H9 (cell line): ENCODE data around the gene MRPS26. TPM values are rescaled to one million over a fixed set of nuclear protein-coding genes. Genes with fewer than 3 reads are reported as not detected.

Experiments
- DNase-seq: peaks from one replicate; pipeline ENCODE4 v3.0.0-alpha.2; 2017
- H2AFZ ChIP-seq: one replicate; pipeline ENCODE4 v1.6.1; 2013; ENCODE audit warnings: mild to moderate bottlenecking, low read length, control low read depth, moderate library complexity
- H2AK5ac ChIP-seq: 2 replicates; pipeline ENCODE4 v1.6.1; 2013; ENCODE audit warnings: low read length, control low read depth, mixed read lengths; ENCODE audit not compliant: insufficient read length
- H2BK120ac ChIP-seq: one replicate; pipeline ENCODE4 v1.6.1; 2013; ENCODE audit warnings: low read depth, mild to moderate bottlenecking, low read length, control low read depth, inconsistent platforms; ENCODE audit not compliant: poor library complexity, severe bottlenecking
- H2BK12ac ChIP-seq: 2 replicates; pipeline ENCODE4 v1.6.1; 2013; ENCODE audit warnings: low read length, control low read depth, mixed read lengths, low read depth; ENCODE audit not compliant: insufficient read length
- H2BK15ac ChIP-seq: 2 replicates; pipeline ENCODE4 v1.6.1; 2013; ENCODE audit warnings: low read depth, low read length, control low read depth
- H2BK20ac ChIP-seq: one replicate; pipeline ENCODE4 v1.6.1; 2013; ENCODE audit warnings: low read depth, mild to moderate bottlenecking, low read length, control low read depth, inconsistent platforms; ENCODE audit not compliant: poor library complexity, severe bottlenecking
- H2BK5ac ChIP-seq: 2 replicates; pipeline ENCODE4 v1.6.1; 2013; ENCODE audit warnings: low read length, control low read depth, mixed read lengths; ENCODE audit not compliant: insufficient read length
- H3K14ac ChIP-seq: 2 replicates; pipeline ENCODE4 v1.6.1; 2013; ENCODE audit warnings: low read length, control low read depth; ENCODE audit not compliant: insufficient read depth
- H3K18ac ChIP-seq: 2 replicates; pipeline ENCODE4 v1.6.1; 2013; ENCODE audit warnings: low read depth, mild to moderate bottlenecking, mixed read lengths, low read length, control low read depth; ENCODE audit not compliant: insufficient read length
- H3K23ac ChIP-seq: 2 replicates; pipeline ENCODE4 v1.6.1; 2013; ENCODE audit warnings: low read length, control low read depth, mixed read lengths, low read depth; ENCODE audit not compliant: insufficient read length
- H3K23me2 ChIP-seq: 2 replicates; pipeline ENCODE4 v1.6.1; 2013; ENCODE audit warnings: low read depth, mild to moderate bottlenecking, mixed read lengths, low read length, control low read depth; ENCODE audit not compliant: insufficient read length, poor library complexity, severe bottlenecking
- H3K27ac ChIP-seq: 2 replicates; pipeline ENCODE4 v1.5.1; 2013; ENCODE audit warnings: low read length, control low read depth, mixed read lengths, low read depth; ENCODE audit not compliant: insufficient read length
- H3K27me3 ChIP-seq: 2 replicates; pipeline ENCODE4 v1.6.1; 2013; ENCODE audit warnings: low read length, control low read depth, inconsistent platforms; ENCODE audit not compliant: insufficient read depth
- H3K4ac ChIP-seq: 2 replicates; pipeline ENCODE4 v1.6.1; 2013; ENCODE audit warnings: low read depth, mild to moderate bottlenecking, control low read depth, inconsistent platforms, low read length, moderate library complexity
- H3K4me1 ChIP-seq: 2 replicates; pipeline ENCODE4 v1.6.1; 2013; ENCODE audit warnings: low read length, control low read depth, inconsistent platforms; ENCODE audit not compliant: insufficient read depth
- H3K4me2 ChIP-seq: 2 replicates; pipeline ENCODE4 v1.6.1; 2013; ENCODE audit warnings: low read length, control low read depth, mixed read lengths; ENCODE audit not compliant: insufficient read length, insufficient read depth
- H3K56ac ChIP-seq: 2 replicates; pipeline ENCODE4 v1.6.1; 2013; ENCODE audit warnings: low read depth, mild to moderate bottlenecking, mixed read lengths, low read length, control low read depth; ENCODE audit not compliant: insufficient read length
- H3K79me1 ChIP-seq: 2 replicates; pipeline ENCODE4 v1.6.1; 2013; ENCODE audit warnings: low read depth, mild to moderate bottlenecking, moderate library complexity, low read length, control low read depth, inconsistent platforms; ENCODE audit not compliant: insufficient read depth, poor library complexity, severe bottlenecking
- H3K79me2 ChIP-seq: 2 replicates; pipeline ENCODE4 v1.6.1; 2013; ENCODE audit warnings: low read length, control low read depth, inconsistent platforms; ENCODE audit not compliant: insufficient read depth
- H3K9ac ChIP-seq: 2 replicates; pipeline ENCODE4 v1.6.1; 2013; ENCODE audit warnings: low read length, control low read depth, mixed read lengths; ENCODE audit not compliant: insufficient read length; ENCODE audit errors: extremely low read depth
- H3K9me3 ChIP-seq: one replicate; pipeline ENCODE4 v1.6.1; 2013; ENCODE audit warnings: low read depth, low read length, inconsistent platforms; ENCODE audit not compliant: control insufficient read depth
- H3T11ph ChIP-seq: one replicate; pipeline ENCODE4 v1.6.1; 2013; ENCODE audit warnings: mild to moderate bottlenecking, low read length, control low read depth, inconsistent platforms
- H4K20me1 ChIP-seq: one replicate; pipeline ENCODE4 v1.6.1; 2013; ENCODE audit not compliant: control insufficient read depth, insufficient read length, insufficient read depth
- H4K5ac ChIP-seq: 2 replicates; pipeline ENCODE4 v1.6.1; 2013; ENCODE audit warnings: low read depth, mild to moderate bottlenecking, mixed read lengths, low read length, control low read depth; ENCODE audit not compliant: insufficient read length
- H4K8ac ChIP-seq: replicated peaks from 2 replicates; pipeline ENCODE4 v1.6.1; 2013; ENCODE audit warnings: low read length, control low read depth, mixed read lengths, low read depth; ENCODE audit not compliant: insufficient read length
- H4K91ac ChIP-seq: 2 replicates; pipeline ENCODE4 v1.6.1; 2013; ENCODE audit warnings: low read depth, mild to moderate bottlenecking, moderate library complexity, mixed read lengths, low read length, control low read depth; ENCODE audit not compliant: insufficient read length
- H3K27ac Mint-ChIP-seq, 3 experiments: 2 replicates in 2 of 3; 3 replicates in 1 of 3; pipeline ENCODE4 v1.8.0; 2020 to 2021; ENCODE audit warnings: mixed read lengths in 3 of 3, mild to moderate bottlenecking in 1 of 3, moderate library complexity in 1 of 3
- H3K27me3 Mint-ChIP-seq: 2 replicates; pipeline ENCODE4 v1.8.0; 2021; ENCODE audit warnings: low read depth, mild to moderate bottlenecking, moderate library complexity, mixed read lengths
- H3K36me3 Mint-ChIP-seq, 3 experiments: 2 replicates in 2 of 3; 3 replicates in 1 of 3; pipeline ENCODE4 v1.8.0; 2020 to 2021; ENCODE audit warnings: low read depth in 3 of 3, mixed read lengths in 3 of 3; ENCODE audit not compliant: insufficient read depth in 1 of 3
- H3K4me1 Mint-ChIP-seq, 2 experiments: 2 replicates each; pipeline ENCODE4 v1.8.0; 2020; ENCODE audit warnings: mixed read lengths in 2 of 2
- H3K4me3 Mint-ChIP-seq, 2 experiments: 2 replicates in 1 of 2; 3 replicates in 1 of 2; pipeline ENCODE4 v1.8.0; 2020 to 2021; ENCODE audit warnings: mild to moderate bottlenecking in 2 of 2, mixed read lengths in 2 of 2, moderate library complexity in 1 of 2
- H3K9me3 Mint-ChIP-seq, 2 experiments: 2 replicates in 1 of 2; 3 replicates in 1 of 2; pipeline ENCODE4 v1.8.0; 2020; ENCODE audit warnings: mild to moderate bottlenecking in 2 of 2, mixed read lengths in 2 of 2, moderate library complexity in 1 of 2
- total RNA-seq: library from RNA; stranded (reverse); gene quantifications from 2 replicates; pipeline ENCODE4 v1.2.1, GENCODE V29; 2021
- TF ChIP-seq, protein P1 (sequence below): fragments of 200-600 bp; sonication (generic); conservative IDR thresholded peaks from 3 replicates; pipeline ENCODE4 v1.8.0; 2021; ENCODE audit warnings: antibody characterized with exemption, mild to moderate bottlenecking

Gene MRPS26
- total RNA-seq, 1 experiment from 2014 or later: 97.6 TPM

DNA sequence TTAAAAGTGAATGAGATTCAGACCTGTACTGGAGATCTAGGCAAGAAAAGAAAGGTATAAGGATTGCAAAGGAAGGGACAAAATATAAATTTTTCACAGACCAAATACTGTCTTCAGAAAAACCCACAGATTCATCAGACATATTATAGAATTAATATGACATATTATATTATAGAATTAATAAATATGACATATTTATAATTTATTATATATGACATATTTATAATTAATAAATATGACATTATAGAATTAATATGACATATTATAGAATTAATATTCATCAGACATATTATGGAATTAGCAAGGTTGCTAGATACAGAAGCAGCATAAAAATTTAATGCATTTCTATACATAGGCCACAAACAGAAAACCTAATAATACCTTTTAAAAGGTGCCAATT is 47.1 kb upstream of the MRPS26 start:
- Mint-ChIP-seq H3K27ac (no peak overlapping the region), H3K9me3 (no peaks in the 10 kb centered on the region), H3K4me1 (no peaks in the 10 kb centered on the region), H3K36me3 (peaks cover 0 to 14% (median 5%) of the 10 kb centered on the region in 3 experiments; a peak in 4 of 7 replicates), H3K27me3 (no peaks in the 10 kb centered on the region), H3K4me3 (no peak overlapping the region)
- H3K56ac ChIP-seq: no peak overlapping the region
- H4K91ac ChIP-seq: no peak overlapping the region
- H4K8ac ChIP-seq: no peak overlapping the region
- TF ChIP-seq, protein P1, sequence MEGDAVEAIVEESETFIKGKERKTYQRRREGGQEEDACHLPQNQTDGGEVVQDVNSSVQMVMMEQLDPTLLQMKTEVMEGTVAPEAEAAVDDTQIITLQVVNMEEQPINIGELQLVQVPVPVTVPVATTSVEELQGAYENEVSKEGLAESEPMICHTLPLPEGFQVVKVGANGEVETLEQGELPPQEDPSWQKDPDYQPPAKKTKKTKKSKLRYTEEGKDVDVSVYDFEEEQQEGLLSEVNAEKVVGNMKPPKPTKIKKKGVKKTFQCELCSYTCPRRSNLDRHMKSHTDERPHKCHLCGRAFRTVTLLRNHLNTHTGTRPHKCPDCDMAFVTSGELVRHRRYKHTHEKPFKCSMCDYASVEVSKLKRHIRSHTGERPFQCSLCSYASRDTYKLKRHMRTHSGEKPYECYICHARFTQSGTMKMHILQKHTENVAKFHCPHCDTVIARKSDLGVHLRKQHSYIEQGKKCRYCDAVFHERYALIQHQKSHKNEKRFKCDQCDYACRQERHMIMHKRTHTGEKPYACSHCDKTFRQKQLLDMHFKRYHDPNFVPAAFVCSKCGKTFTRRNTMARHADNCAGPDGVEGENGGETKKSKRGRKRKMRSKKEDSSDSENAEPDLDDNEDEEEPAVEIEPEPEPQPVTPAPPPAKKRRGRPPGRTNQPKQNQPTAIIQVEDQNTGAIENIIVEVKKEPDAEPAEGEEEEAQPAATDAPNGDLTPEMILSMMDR: no peak
- H4K5ac ChIP-seq: no peak overlapping the region
- H3K9ac ChIP-seq: no peak overlapping the region
- H3K27me3 ChIP-seq: no peaks in the 10 kb centered on the region
- H3K18ac ChIP-seq: no peak overlapping the region
- no peak overlapping the region for H2AK5ac ChIP-seq
- no peaks in the 10 kb centered on the region for H3K79me2 ChIP-seq
- H3K23me2 ChIP-seq: no peaks in the 10 kb centered on the region
- no peak overlapping the region for H3K4me2 ChIP-seq
- H2AFZ ChIP-seq: no peak overlapping the region
- no peak overlapping the region for H2BK5ac ChIP-seq
- no peak overlapping the region for H2BK15ac ChIP-seq
- no peaks in the 10 kb centered on the region for H3K4me1 ChIP-seq
- H3K27ac ChIP-seq: no peak overlapping the region
- DNase-seq: no peak
- no peaks in the 10 kb centered on the region for H3K79me1 ChIP-seq
- H3K14ac ChIP-seq: no peak overlapping the region
- no peak overlapping the region for H2BK120ac ChIP-seq
- H3K4ac ChIP-seq: no peak overlapping the region
- H2BK20ac ChIP-seq: no peak overlapping the region
- H4K20me1 ChIP-seq: no peaks in the 10 kb centered on the region
- no peak overlapping the region for H3K23ac ChIP-seq
- H2BK12ac ChIP-seq: no peak overlapping the region
- no peaks in the 10 kb centered on the region for H3K9me3 ChIP-seq
- H3T11ph ChIP-seq: no peak overlapping the region
